Right lobe of liver (tissue), 6 donors: ENCODE measurements around the gene SF3A1. TPM values are rescaled to one million over a fixed set of nuclear protein-coding genes. Genes with fewer than 3 reads are reported as not detected.

ENCODE experiments used
- ATAC-seq, 4 donors: fragments of 200-7000 bp; cut with Tn5 transposase; one replicate each; pipeline ENCODE4 v1.9.1; 2020; ENCODE audit warnings: mild to moderate bottlenecking in 4 of 4, moderate library complexity in 4 of 4
- DNase-seq, 3 donors: peaks; one replicate each; pipeline ENCODE4 v3.0.0-alpha.2; 2020
- H3K27ac ChIP-seq, 3 donors: fragments of 200-600 bp; one replicate each; pipeline ENCODE4 v1.8.0; 2022
- H3K27me3 ChIP-seq, 2 donors: fragments of 200-600 bp; one replicate each; pipeline ENCODE4 v1.8.0; 2022
- H3K36me3 ChIP-seq, 4 donors: fragments of 200-600 bp; sonication (generic) in 1 of 4; one replicate each; pipeline versions ENCODE4 v1.5.1 to v1.8.0; 2017 to 2022; ENCODE audit warnings: control low read depth in 1 of 4
- H3K4me1 ChIP-seq, 4 donors: fragments of 200-600 bp; sonication (generic) in 1 of 4; one replicate each; pipeline versions ENCODE4 v1.5.1 to v1.8.0; 2017 to 2022; ENCODE audit warnings: control low read depth in 1 of 4
- H3K4me3 ChIP-seq, 3 donors: fragments of 200-600 bp; one replicate each; pipeline ENCODE4 v1.8.0; 2022
- H3K9me3 ChIP-seq, 4 donors: fragments of 200-600 bp; sonication (generic) in 1 of 4; one replicate each; pipeline versions ENCODE4 v1.5.1 to v1.8.0; 2017 to 2022; ENCODE audit warnings: control low read depth in 1 of 4
- POLR2A ChIP-seq: fragments of 450-650 bp; IDR thresholded peaks from one replicate; pipeline ENCODE4 v1.6.1; 2017; ENCODE audit warnings: antibody characterized with exemption, mild to moderate bottlenecking
- WGBS: methylation state at CpG from one replicate; pipeline ENCODE4 v1.1.6; 2018; ENCODE audit warnings: low coverage, low lambda C conversion rate; ENCODE audit not compliant: insufficient coverage; ENCODE audit errors: missing lambda C conversion rate; 5-methylcytosine and 5-hydroxymethylcytosine counted together
- intact Hi-C, 2 donors: fragments of 100-400 bp; cut with DNase I; formaldehyde crosslinking; loops; one replicate each; pipeline versions ENCODE4 v1.11.2 to v1.14.1; 2022
- total RNA-seq, 6 experiments: library from RNA; depleted of rRNA in 2 of 6; stranded (reverse); fragments of >200 nt in 2 of 6; fragmentation: NEBNext Ultra II Directional in 3 of 6; extraction: Animal tissue kit (Norgen Biotek cat#: 25700) in 3 of 6; gene quantifications; one replicate each; pipeline versions ENCODE4 v1.1.0 to v1.2.4, GENCODE V29; 2016 to 2023
- TF ChIP-seq, protein P1 (sequence below), 4 donors: fragments of 200-600 bp in 3 of 4; fragments of 450-650 bp in 1 of 4; IDR thresholded peaks; one replicate each; pipeline versions ENCODE4 v1.5.1 to v1.8.0; 2016 to 2022; ENCODE audit warnings: antibody characterized with exemption in 4 of 4, mild to moderate bottlenecking in 2 of 4
- donor health status: DM: no; HTN: yes; CAD: no.
- donor health status: DM: no; HTN: no; CAD: no.
- donor health status: DM: no; HTN: no; CAD: no.
- donor health status: DM: no; HTN: yes; CAD: no.
- donor health status: DM: no; HTN: yes; CAD: no.

Gene SF3A1
- total RNA-seq, 6 experiments from 2014 or later, result 42.6 to 72.8 (median 66.5) TPM

DNA sequence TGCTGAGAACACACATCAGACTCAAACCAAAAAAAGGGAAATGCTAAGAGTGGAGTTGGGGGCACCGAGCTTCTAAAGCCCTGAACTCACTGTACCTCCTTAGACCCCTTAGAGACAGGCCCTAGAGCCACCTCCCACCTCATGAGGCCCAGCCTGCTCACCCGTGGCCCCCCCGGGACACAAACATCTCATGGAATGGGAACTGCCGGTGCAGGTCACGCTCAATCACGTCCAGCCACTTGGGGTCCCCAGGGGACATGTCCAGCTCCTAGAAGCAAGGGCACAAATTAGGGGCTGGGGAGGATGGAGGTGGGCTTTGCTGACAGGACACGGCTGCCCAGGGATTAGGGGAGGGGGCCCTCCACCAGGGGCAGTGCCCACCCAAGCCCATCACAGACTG, 61.1 kb downstream of the SF3A1 start:
- WGBS, result 0% methylated on average over 1 of the region's 7 CpGs

DNA sequence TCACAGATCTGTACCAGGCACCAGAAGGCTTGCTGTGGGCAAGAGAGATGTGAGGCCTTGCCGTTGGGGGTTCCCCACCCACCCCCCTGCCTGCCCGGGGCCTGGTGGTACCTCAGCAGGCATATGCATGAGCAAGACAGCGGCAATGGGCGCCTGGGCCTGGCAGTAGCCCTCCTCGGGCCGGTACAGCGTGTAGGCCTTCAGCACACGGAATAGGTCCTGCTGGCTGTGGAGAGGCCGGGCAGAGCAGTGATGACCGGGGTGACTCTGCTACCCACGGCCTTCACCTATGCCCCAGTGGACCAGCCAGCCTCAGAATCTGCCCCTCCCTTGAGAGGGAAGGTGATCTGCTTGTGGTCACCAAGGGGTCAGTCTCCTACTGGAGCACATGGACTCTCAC, 61.9 kb downstream of the SF3A1 start:
- TF ChIP-seq POLR2A, result no peak
- TF ChIP-seq, protein P1, sequence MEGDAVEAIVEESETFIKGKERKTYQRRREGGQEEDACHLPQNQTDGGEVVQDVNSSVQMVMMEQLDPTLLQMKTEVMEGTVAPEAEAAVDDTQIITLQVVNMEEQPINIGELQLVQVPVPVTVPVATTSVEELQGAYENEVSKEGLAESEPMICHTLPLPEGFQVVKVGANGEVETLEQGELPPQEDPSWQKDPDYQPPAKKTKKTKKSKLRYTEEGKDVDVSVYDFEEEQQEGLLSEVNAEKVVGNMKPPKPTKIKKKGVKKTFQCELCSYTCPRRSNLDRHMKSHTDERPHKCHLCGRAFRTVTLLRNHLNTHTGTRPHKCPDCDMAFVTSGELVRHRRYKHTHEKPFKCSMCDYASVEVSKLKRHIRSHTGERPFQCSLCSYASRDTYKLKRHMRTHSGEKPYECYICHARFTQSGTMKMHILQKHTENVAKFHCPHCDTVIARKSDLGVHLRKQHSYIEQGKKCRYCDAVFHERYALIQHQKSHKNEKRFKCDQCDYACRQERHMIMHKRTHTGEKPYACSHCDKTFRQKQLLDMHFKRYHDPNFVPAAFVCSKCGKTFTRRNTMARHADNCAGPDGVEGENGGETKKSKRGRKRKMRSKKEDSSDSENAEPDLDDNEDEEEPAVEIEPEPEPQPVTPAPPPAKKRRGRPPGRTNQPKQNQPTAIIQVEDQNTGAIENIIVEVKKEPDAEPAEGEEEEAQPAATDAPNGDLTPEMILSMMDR (IDR thresholded peaks at IDR 0.05), result no peak
- peaks cover 0 to 23% (median 14%) of the 10 kb centered on the region in 4 donors for H3K4me1 ChIP-seq
- ATAC-seq (no peak), DNase-seq (no peak)
- H3K4me3 ChIP-seq, result no peak overlapping the region
- no peaks in the 10 kb centered on the region for H3K9me3 ChIP-seq
- intact Hi-C loops, result no loop called here
- no peak overlapping the region for H3K27ac ChIP-seq
- H3K27me3 ChIP-seq, result no peaks in the 10 kb centered on the region
- WGBS, result no CpG with 5 or more reads among the region's 11 CpGs
- H3K36me3 ChIP-seq, result peaks cover 0 to 64% (median 14%) of the 10 kb centered on the region in 4 donors

More for the DNA sequence above, 61.1 kb downstream of the SF3A1 start:
- no peak for DNase-seq
- intact Hi-C loops, result no loop called here
- no peaks in the 10 kb centered on the region for H3K27me3 ChIP-seq
- no peaks in the 10 kb centered on the region for H3K9me3 ChIP-seq
- no peak for ATAC-seq
- H3K36me3 ChIP-seq, result peaks cover 0 to 67% (median 14%) of the 10 kb centered on the region in 4 donors
- H3K4me3 ChIP-seq, result no peak overlapping the region
- peaks cover 0 to 15% (median 9%) of the 10 kb centered on the region in 4 donors for H3K4me1 ChIP-seq
- TF ChIP-seq POLR2A, result no peak
- TF ChIP-seq, protein P1 (IDR thresholded peaks at IDR 0.05), result no peak
- no peak overlapping the region for H3K27ac ChIP-seq

- no peaks in the 10 kb centered on the region for H3K27me3 ChIP-seq
- no peaks in the 10 kb centered on the region for H3K9me3 ChIP-seq
- no peak for DNase-seq
- no peak overlapping the region for H3K4me3 ChIP-seq
- WGBS, result 77% methylated on average over 3 of the region's 9 CpGs
- intact Hi-C loops, result no loop called here
- no peak for TF ChIP-seq POLR2A
- TF ChIP-seq, protein P1 (IDR thresholded peaks at IDR 0.05), result no peak
- H3K27ac ChIP-seq, result no peak overlapping the region
- ATAC-seq, result no peak
- peaks cover 0 to 59% (median 11%) of the 10 kb centered on the region in 4 donors for H3K36me3 ChIP-seq
- peaks cover 0 to 23% (median 14%) of the 10 kb centered on the region in 4 donors for H3K4me1 ChIP-seq
These were observed 62.6 kb downstream of the SF3A1 start for GRCh38 chr22:30294066-30294465.

DNA sequence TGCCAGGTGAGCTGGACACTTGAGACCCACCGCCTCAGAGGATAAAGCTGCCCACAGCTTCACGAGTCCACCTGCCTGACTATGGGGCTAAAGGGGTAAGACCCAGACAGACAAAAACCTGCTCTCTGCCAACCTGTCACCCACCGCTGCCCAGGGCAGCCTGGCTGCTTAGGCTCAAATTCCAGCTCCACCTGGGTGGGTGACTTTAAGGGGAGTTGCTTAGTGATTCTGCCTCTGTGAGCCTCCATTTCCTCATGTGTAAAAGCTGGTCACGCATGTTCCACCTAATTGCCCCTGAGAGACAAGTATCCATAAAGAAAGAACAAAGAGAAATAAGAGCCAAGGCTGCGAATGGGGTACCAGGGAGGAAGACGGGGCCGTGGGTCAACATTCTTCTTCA, 63.7 kb downstream of the SF3A1 start:
- H3K4me3 ChIP-seq, result no peak overlapping the region
- ATAC-seq (no peak), DNase-seq (no peak)
- intact Hi-C loops, result no loop called here
- 96% methylated on average over 3 of the region's 7 CpGs for WGBS
- H3K27ac ChIP-seq, result no peak overlapping the region
- H3K27me3 ChIP-seq, result no peaks in the 10 kb centered on the region
- H3K36me3 ChIP-seq, result peaks cover 0 to 50% (median 6%) of the 10 kb centered on the region in 4 donors
- H3K9me3 ChIP-seq, result no peaks in the 10 kb centered on the region
- TF ChIP-seq, protein P1 (IDR thresholded peaks at IDR 0.05), result no peak
- no peak for TF ChIP-seq POLR2A
- H3K4me1 ChIP-seq, result peaks cover 0 to 30% (median 18%) of the 10 kb centered on the region in 4 donors
